T-helper 1 cell (primary cell): ENCODE results near the gene RNU7-1.

Experiments
- DNase-seq, 5 donors: peaks; one replicate each; pipeline ENCODE4 v3.0.0-alpha.2; 2012 to 2020

Gene RNU7-1

DNA sequence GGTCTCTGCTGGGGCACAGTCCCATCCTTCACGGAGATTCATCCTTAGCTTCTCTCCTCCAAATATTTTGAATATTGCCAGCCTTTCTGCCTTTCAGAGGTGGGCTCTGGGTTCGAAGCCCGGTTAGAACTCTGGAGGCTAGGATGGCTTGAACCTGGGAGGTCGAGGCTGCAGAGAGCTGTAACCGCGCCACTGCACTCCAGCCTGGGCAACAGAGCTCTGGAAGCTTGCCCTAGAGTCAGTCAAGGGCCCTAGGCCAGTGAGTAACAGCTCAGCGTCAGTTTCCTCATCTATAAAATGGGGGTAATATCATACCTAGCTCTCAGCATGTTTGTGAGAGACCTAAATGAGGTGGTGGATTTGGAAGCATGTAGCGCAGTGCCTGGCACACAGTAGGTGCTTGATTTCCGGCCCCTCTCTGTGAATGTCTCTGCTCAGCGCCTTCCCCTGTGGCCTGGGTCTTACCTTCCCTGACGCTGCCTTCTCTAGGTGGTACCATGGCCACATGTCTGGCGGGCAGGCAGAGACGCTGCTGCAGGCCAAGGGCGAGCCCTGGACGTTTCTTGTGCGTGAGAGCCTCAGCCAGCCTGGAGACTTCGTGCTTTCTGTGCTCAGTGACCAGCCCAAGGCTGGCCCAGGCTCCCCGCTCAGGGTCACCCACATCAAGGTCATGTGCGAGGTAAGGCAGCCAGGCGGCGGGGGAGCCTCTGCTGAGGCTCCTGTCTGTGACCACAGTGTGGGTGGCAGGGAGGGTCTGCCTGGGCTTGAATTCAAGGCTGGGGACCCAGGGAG, 10.9 kb downstream of the RNU7-1 start:
- no peak for DNase-seq

DNA sequence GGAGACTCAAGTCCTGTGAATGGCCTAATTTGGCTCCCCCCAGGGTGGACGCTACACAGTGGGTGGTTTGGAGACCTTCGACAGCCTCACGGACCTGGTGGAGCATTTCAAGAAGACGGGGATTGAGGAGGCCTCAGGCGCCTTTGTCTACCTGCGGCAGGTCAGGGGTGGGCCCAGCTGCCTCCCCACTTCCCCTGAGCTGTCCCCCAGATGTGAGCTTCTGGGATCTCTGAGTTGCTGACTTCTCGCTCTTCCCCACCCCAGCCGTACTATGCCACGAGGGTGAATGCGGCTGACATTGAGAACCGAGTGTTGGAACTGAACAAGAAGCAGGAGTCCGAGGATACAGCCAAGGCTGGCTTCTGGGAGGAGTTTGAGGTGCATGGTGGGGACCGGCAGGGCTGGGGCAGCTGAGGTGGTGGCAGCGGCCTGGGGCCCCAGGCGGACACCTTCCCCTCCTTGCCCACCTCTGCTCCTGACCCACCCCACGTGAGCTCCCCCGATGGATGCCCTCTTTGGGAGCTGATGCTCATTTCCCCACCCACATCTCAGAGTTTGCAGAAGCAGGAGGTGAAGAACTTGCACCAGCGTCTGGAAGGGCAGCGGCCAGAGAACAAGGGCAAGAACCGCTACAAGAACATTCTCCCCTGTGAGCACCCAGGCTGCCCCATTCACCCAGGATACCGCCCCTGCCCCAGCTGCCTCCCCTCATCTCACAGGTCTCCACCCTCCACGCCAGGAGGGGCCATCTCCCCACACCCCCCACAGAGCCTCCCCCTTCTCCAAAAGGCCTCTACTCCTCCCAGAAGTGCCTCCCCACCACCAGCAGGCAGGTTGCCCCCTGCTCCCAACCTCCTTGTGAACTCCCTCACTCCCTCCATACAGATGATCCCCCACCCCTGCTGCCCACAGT, 11.7 kb downstream of the RNU7-1 start:
- no peak for DNase-seq

DNA sequence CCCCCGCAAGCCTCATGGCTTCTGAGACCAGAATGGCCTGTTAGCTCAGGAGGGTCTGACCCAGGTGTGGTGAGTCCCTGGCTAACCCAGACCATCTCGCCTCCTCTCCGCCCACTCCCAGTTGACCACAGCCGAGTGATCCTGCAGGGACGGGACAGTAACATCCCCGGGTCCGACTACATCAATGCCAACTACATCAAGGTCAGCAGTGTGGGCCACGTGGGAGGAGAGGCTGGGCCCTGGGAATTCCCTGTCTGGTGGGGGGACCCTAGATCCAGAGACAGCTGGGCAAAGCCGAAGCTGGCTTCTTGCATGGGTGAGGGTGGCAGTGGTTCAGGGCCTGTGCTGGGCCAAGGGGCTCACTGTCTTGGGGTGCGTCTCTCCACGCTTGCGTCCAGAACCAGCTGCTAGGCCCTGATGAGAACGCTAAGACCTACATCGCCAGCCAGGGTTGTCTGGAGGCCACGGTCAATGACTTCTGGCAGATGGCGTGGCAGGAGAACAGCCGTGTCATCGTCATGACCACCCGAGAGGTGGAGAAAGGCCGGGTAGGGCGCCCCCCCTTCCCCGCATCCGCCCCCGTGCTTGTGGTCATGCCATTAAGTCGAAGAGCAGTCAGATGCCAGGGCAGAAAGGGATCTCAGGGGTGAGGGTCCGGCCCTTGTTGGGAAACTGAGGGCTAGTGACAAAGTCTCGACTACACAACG, 12.6 kb downstream of the RNU7-1 start:
- DNase-seq, result no peak

DNA sequence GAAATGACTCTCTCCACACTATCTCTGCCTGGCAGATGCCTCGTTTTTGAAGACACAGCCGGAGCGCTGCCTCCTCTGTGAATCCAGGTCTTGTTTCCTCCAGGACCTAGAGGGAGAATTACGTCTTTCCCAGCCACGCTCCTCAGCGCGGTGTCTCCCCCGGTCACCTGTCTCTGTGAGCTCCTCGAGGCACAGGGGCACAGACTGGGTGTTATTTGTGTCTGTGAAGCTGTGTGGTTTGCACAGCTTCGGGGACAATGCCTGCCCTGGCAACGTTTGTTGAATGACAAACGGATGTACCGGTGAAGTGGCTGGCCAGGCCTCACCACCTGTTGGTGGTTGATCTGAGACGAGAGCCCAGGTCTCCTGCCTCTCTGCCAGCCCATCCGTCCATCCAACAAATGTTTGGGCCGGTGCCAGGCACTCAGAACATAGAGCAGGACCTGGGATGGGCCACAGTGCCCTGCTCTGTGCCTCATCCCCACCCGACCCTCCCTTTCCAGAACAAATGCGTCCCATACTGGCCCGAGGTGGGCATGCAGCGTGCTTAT, 13.6 kb downstream of the RNU7-1 start:
- peak in 1 of 5 donors; percentile 47 for DNase-seq

DNA sequence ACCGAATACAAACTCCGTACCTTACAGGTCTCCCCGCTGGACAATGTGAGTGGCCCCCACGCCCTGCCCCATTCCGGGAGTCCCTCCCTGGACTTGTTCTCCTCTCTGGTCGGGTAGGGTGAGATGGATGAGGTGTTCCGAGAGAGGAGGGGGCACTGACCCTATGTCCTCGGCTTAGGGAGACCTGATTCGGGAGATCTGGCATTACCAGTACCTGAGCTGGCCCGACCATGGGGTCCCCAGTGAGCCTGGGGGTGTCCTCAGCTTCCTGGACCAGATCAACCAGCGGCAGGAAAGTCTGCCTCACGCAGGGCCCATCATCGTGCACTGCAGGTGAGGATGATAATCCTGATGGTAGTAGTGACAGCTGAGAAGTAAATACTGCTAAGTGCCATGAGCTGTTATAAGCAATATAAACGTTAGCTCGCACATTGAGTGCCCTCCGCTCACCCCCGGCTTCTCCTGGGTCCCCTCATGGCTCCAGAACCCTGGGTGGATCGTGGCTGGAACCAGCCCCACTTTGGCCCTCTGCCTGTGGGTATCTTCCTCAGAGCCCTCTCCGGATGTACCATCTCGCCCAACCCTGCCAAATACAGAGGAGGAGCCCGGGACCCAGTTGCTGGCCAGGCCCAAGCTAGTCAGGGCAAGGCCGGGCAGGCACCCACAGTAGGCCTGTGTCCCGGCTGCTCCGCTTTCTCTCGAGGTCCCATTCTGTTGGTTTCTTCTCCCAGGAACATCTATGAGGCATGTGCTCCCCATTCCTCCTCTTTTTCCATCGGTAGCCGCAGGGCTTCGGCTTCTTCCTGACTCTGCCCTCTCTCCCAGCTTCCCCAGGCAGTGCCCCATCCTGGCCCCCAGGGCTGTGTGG, 14.4 kb downstream of the RNU7-1 start:
- no peak for DNase-seq

DNA sequence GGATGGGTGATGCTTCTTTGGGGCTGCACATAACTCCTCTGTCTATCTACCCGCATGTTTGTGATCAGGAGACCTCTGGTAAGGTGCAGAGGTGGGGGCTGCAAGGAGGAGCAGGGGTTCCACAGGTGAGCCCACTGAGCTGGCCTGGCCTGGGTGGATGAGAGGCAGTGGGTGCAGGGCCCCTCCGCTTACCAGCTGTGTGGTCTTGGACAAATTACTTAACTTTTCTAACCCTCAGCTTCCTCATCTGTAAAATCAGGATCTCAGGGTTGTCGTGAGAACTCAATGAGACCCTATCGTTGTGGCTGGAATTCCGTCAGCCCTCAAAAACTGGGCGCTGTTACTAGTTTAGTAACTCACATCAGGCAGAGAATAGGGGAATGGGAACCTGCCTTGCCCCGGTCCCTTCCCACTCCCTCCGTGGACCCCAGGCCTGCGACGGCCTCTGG, 15.0 kb downstream of the RNU7-1 start:
- no peak for DNase-seq

DNA sequence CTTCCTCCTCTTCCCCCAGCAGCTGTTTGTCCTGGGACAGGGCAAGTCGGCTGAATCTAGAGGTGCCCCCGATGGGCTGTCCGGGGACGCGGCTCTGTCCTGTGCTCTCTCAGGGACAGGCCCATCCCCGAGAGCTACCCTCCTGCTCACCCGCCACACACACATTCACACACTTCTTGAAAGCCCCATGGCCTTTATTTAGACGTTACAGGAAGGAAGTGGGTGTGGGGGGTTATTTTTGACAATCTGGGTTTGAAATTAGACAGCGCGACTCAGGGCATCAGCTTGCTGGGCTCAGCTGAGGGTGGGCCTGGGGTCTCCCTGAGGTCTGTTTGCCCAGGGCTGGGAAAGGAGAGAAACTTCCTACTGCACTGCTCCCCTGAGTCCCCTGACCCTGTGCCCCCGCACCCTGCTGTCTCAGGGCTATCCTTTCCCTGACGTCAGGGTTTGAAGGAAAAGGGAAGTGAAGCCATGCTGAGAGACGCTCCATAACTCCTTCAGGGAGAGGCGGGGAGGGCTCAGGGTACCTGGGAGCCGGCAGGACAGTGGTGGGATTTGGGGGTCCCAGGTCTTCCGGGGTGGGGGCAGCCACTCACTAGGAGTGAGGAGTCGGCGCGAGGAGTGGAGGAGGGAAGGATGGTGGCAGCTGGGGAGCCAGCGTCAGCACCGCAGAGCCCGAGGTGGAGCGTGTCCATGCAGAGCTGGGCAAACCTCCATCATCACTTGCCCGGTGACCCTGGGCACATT, 15.6 kb downstream of the RNU7-1 start:
- peak; percentile 62 to 83 (median 73) for DNase-seq

DNA sequence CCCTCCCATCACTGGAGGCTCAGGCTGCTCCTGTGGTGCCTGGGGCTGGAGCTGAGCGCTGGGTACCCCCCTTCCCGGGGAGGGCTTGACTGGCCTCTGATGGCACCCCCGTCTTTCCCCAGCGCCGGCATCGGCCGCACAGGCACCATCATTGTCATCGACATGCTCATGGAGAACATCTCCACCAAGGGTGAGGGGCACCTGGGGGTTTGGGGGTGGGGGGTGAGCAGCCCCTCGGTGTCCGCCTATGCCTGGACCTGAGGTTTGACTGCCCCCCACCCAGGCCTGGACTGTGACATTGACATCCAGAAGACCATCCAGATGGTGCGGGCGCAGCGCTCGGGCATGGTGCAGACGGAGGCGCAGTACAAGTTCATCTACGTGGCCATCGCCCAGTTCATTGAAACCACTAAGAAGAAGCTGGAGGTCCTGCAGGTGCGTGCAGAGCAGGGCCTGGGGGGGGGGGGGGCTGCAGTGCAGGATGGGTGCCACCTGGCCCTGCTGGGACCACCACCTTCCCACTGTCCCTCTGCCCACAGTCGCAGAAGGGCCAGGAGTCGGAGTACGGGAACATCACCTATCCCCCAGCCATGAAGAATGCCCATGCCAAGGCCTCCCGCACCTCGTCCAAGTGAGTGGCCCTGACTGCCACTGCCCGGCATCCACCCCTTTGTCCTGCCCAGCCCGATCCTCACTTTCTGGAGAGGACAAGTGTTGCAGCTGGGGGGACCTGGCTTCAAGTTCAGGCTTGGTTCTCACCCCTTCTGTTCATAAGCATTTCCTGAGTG, 16.4 kb downstream of the RNU7-1 start:
- no peak for DNase-seq

DNA sequence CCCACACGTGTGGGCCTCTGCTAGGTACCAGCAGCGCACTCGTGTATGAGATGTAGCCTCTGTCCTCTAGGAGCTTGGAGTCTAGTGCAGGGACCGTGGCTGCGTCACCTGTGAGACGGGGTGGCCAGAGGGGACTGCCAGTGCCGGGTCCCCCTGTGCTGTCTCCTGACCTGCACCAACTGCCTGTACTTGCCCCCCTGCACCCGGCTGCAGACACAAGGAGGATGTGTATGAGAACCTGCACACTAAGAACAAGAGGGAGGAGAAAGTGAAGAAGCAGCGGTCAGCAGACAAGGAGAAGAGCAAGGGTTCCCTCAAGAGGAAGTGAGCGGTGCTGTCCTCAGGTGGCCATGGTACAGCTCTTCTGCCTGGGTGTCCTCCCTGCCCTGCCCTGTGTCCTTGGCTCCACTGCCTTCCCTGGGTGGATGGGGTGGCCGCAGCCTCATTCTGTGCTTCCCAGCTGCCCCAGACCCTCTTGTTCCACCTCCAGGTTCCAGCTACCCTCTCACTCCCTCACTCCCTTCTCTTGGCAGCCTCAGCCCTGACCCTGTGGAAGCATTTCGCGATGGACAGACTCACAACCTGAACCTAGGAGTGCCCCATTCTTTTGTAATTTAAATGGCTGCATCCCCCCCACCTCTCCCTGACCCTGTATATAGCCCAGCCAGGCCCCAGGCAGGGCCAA, 17.1 kb downstream of the RNU7-1 start:
- DNase-seq, result peak in 1 of 5 donors; percentile 85

DNA sequence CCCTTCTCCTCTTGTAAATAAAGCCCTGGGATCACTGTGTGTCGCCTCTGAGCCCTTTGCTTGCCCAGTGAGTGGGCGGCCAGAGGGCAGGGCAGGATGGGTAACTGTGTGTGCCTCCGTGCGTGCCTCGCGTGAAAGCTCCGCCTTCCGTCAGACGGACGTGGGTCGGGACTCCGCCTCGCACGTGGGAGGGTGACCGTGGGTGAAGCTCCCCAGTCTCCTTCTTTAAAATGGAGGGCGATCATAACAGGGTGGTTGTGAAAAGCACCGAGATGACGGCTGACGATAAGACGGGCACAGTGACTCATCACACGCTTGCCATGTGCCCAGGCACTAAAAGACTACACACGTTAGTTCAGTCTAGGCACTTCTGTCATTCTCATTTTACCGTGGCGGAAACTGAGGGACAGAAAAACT, 17.7 kb downstream of the RNU7-1 start:
- DNase-seq, result peak; percentile 79 to 93 (median 85)

DNA sequence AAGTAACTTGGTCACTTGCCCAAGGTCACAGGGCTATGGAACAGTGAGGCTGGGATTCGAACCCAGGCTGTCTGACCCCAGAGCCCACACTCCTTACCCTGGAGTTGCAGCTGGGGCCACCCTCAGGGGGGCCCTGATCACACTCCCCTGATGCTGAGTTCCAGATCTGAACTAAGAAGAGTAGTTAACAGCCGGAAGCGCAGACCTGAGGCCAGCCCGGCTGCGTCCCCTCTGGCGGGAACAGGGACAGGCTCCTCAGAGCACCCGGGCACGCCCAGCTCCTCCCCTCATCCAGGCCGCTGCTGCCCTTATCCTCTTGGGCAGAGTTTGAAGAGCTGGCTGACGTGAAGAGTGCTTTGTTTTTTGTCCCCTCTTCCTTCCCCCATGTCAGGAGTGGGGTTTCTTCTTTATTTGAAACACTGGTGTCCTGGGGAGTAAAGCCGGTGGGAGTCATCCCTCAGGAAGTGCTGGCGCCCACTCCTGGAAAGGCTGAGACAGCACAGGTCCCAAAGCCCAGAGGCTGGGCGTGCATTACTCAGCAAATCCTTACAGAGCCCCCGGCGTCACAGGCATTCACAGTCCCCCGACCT, 18.2 kb downstream of the RNU7-1 start:
- peak in 2 of 5 donors; percentile 46 to 77 for DNase-seq

DNA sequence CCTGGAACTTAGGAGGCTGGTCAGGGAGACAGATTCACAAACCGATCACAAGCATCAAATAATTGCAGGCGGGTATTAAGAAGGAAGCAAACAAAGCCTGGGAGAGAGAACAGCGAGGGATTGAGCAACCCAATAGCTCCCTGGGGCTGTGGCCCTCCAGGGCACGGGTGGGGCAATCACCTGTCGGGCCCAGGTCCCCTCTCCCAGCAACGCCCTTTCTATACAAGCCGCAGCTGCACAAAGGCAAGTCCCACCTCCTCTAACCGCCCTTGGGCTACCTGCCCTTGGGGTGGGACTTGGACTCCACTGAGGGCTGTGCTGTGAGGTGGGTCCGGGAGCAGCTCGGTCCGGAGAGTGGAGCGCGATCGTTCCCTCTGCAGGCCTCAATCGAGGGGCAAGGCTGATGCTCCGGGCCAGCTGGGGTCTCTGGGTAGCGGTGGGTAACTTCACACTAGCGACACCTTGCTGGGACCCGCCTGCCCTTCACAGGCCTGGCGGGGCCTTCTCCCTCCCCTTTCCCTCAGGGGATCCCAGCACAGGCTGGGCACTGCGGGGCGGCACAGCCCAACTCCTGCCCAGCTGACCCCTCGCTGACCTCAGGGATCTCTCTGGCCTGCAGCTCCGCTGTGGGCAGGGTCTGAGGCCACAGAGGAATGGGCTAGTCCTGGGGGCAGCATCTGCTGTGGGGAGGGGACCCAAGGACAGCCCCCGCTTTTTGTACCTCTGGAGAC, 18.8 kb downstream of the RNU7-1 start:
- no peak for DNase-seq

DNA sequence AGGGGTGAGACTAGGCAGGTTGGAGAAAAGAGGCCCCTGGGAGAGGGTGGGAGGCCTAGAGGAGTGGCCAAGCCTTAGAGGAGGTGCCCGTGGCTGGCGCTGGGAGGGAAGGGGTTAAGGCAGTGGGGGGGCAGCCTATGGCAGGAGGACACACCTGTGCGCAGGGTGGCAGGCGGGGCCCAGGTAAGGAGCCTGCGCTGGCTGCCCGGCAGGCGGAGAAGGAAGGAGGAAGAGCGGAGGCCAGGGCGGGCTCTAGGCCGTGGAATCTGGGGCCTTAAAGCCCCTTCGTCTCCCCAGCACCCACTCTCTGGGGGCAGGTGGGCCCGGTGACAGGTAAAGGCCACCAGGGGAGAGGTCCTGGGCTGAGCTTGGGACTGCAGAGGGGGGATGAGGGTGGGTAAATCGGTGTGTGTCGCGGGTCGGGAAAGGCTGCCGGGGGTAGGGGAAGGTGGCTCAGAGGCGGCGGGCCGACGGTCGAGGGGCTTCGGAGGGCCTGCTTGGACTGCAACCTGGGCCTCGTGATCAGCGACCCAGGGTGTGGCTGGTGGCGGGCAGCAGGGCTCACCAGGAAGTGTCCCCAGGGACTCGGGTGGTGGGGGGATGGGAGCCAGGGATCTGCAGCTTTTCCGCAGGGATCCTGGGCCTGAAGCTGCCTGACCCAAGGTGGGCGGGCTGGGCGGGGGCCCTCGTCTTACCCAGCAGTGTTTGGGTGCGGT, 19.6 kb downstream of the RNU7-1 start:
- no peak for DNase-seq

DNA sequence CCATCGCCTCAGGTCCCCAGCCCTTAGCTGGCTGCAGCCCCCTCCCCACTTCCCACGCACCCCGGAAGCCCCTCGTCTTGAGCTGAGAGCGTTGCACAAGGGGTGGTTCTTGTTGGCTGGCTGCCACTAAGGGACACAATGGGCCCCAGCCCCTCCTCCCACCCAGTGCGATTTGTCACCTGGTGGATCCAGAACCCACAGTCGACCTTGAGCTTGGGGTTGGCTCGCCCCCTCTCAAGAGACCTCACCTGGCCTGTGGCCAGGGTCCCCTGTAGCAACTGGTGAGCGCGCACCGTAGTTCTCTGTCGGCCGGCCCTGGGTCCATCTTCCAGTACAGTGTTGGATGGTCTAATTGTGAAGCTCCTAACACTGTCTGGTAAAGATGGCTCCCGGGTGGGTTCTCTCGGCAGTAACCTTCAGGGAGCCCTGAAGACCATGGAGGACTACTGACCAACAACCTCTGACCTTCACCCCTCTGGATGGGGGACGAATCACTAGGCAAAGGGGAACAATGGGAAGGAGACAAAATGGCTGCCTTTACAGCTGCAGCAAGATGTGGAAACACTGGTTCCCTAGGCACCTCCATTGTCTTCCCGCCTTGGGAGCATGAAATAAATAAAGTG, 20.3 kb downstream of the RNU7-1 start:
- no peak for DNase-seq

DNA sequence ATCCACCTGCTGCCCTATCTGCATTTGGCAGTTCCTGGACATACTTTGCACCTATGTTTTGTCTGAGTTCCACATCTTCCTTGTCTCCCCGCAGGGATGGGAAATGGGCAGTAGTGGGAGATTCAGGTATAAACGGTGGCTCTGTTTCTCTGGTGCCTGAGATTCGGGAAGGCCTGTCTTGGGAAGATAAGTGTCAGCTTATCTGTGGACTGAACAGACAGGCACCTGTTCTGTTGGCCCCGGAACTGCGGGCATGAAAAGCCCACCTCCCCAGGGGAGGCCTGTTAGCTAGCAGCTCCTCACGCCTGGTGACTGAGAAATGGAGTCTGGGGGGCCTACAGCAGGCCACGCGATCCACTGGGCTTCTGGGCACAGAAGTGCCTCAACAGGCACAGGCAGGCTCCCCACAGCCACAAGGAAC, 21.0 kb downstream of the RNU7-1 start:
- DNase-seq, result no peak

DNA sequence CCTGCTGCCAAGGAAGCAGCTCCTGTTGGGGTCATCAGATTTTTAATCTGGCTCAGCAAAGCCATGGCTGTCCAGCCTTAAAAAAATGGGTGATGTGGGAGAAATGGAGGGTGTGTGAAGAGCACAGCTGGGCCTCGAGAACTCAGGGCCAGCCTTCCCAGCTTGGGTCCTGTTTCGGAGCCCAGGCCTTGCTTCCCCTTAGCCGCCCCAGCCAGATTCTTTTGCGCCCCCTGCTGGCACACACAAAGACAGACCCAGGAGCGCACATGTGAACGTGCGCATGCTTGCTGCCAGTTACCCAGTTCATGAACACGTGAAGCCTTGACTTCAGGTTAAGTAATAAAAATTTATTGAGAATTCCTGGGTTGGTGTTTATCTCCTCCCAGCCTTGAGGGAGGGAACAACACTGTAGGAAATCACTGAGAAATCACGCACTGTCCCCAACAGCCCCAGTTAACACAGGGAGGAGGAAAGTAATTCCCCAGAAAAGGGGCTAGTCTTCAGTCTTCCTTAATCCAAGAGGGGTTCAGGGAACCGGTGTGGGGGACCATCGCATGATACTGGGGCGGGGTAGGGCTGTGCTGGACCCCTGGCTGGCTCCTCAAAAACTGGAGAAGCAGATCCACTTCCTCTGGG, 21.5 kb downstream of the RNU7-1 start:
- DNase-seq, result peak; percentile 72 to 87 (median 84)

DNA sequence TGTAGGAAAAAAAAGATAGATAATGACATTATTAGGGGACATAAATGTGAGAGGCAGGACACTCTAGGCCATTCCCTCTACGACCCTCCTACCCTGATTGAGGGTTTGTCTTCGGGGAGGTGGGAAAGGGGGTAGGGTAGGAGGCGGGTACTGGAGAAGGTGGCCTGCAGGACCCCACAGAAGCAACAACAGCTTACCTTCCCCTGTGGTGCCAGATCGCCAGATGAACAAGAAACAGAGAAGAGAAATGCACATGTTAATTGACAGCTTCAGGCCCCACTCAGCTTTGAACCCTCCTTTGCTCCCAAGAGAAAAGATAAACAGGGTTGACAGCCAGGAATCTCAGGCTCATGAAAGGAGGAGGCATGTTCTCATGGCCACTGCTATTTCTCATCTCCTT, 22.1 kb downstream of the RNU7-1 start:
- DNase-seq, result no peak
